HepG2 (cell line): ENCODE measurements around the gene SRXN1. TPM values are rescaled to one million over a fixed set of nuclear protein-coding genes. Genes with fewer than 3 reads are reported as not detected.

Source experiments
- EP300 ChIP-seq, 3 experiments: sonication (generic) in 1 of 3; formaldehyde crosslinking in 1 of 3; IDR thresholded peaks; 2 replicates each; pipeline versions ENCODE4 v1.5.1 to v1.6.1; 2011 to 2020; ENCODE audit warnings: low read depth in 2 of 3, low read length in 2 of 3, borderline replicate concordance in 1 of 3, improper control_type of control experiment in 1 of 3, mild to moderate bottlenecking in 1 of 3, missing genetic modification reagents in 1 of 3, moderate library complexity in 1 of 3
- KLF11 ChIP-seq: IDR thresholded peaks from 2 replicates; pipeline ENCODE4 v1.6.1; 2016; ENCODE audit warnings: missing compliant biosample characterization
- MTERF4 ChIP-seq: sonication (generic); formaldehyde crosslinking; IDR thresholded peaks from 2 replicates; pipeline ENCODE4 v1.8.0; 2023; ENCODE audit warnings: mild to moderate bottlenecking, missing genetic modification reagents
- PHF8 ChIP-seq: sonication (generic); formaldehyde crosslinking; IDR thresholded peaks from 2 replicates; pipeline ENCODE4 v1.5.0; 2020; ENCODE audit warnings: missing genetic modification reagents
- SKIL ChIP-seq: sonication (generic); formaldehyde crosslinking; IDR thresholded peaks from 2 replicates; pipeline ENCODE4 v1.8.0; 2022; ENCODE audit warnings: missing genetic modification reagents, mild to moderate bottlenecking, moderate library complexity, borderline replicate concordance
- TFAP4 ChIP-seq: sonication (generic); IDR thresholded peaks from 2 replicates; pipeline ENCODE4 v1.6.1; 2016; ENCODE audit warnings: low read depth, borderline replicate concordance
- TRIM22 ChIP-seq: fragments of 450-650 bp; IDR thresholded peaks from 2 replicates; pipeline ENCODE4 v1.6.1; 2017
- ZBTB38 ChIP-seq: sonication (generic); formaldehyde crosslinking; IDR thresholded peaks from 2 replicates; pipeline ENCODE4 v1.5.1; 2020; ENCODE audit warnings: mild to moderate bottlenecking, missing genetic modification reagents
- ZBTB42 ChIP-seq: sonication (generic); formaldehyde crosslinking; IDR thresholded peaks from 2 replicates; pipeline ENCODE4 v1.5.0; 2020; ENCODE audit warnings: mild to moderate bottlenecking, missing genetic modification reagents
- ZEB1 ChIP-seq: IDR thresholded peaks from 2 replicates; pipeline ENCODE4 v1.6.1; 2012; ENCODE audit warnings: mild to moderate bottlenecking, low read depth, inconsistent platforms; ENCODE audit not compliant: insufficient replicate concordance
- ZMAT5 ChIP-seq: sonication (generic); formaldehyde crosslinking; IDR thresholded peaks from 2 replicates; pipeline ENCODE4 v1.5.0; 2020; ENCODE audit warnings: mild to moderate bottlenecking, low read depth, missing genetic modification reagents, borderline replicate concordance
- ZNF24 ChIP-seq: fragments of 450-650 bp; IDR thresholded peaks from 2 replicates; pipeline ENCODE4 v1.6.1; 2017; ENCODE audit warnings: antibody characterized with exemption, mild to moderate bottlenecking
- ZNF253 ChIP-seq: sonication (generic); formaldehyde crosslinking; IDR thresholded peaks from 2 replicates; pipeline ENCODE4 v1.8.0; 2022; ENCODE audit warnings: mild to moderate bottlenecking, missing genetic modification reagents, borderline replicate concordance
- ZNF609 ChIP-seq: sonication (generic); formaldehyde crosslinking; IDR thresholded peaks from 2 replicates; pipeline ENCODE4 v1.4.0; 2020; ENCODE audit warnings: mild to moderate bottlenecking, missing genetic modification reagents, borderline replicate concordance
- polyA plus RNA-seq, 8 experiments: library from polyadenylated mRNA; depleted of rRNA in 3 of 8; stranded (reverse) in 7 of 8; unstranded in 1 of 8; fragments of >200 nt; fragmentation: Illumina TruSeq in 4 of 8; extraction: Trizol in 4 of 8; gene quantifications; 2 replicates each; pipeline versions ENCODE4 v1.2.1 to v1.2.3, GENCODE V29; 2011 to 2016; ENCODE audit warnings: low read depth in 4 of 8, missing spikeins in 1 of 8, mixed read lengths in 1 of 8; ENCODE audit not compliant: insufficient read depth in 1 of 8
- total RNA-seq, 5 experiments: library from RNA; depleted of rRNA; stranded (reverse); fragments of >200 nt; fragmentation: Illumina TruSeq; extraction: Trizol; gene quantifications; 2 replicates each; pipeline ENCODE4 v1.2.3, GENCODE V29; 2016; ENCODE audit warnings: low read depth in 1 of 5

SRXN1 gene
- total and polyA plus RNA-seq, 2 of the 13 experiments (the other 11 are each of a cell fraction or from before 2014, with no cell fraction given), result 29.9 to 87.7 TPM

- peak; percentile 80; the same call in 1 of the 2 replicates for TF ChIP-seq MTERF4
- no peak for TF ChIP-seq ZNF24
- TF ChIP-seq SKIL (CRISPR knock-in tag), result peak; percentile 67; the same call in 1 of the 2 replicates
- TF ChIP-seq ZEB1, result no peak
- TF ChIP-seq KLF11 (CRISPR knock-in tag), result peak; percentile 69; the same call in 1 of the 2 replicates
- TF ChIP-seq PHF8 (CRISPR knock-in tag), result peak; percentile 51; the same call in 1 of the 2 replicates
- TF ChIP-seq TFAP4, result peak; percentile 95
- peak; percentile 83; the same call in 1 of the 2 replicates for TF ChIP-seq ZBTB38 (CRISPR knock-in tag)
- no peak for TF ChIP-seq ZNF253
- TF ChIP-seq EP300 (IDR thresholded peaks at IDR 0.05; ENCODE audit: low read depth in 2 of 2, low read length in 2 of 2), result peak; percentile 32 to 53; a peak in 2 of 4 replicates
- TF ChIP-seq EP300 (CRISPR knock-in tag; IDR thresholded peaks at IDR 0.05; ENCODE audit: borderline replicate concordance), result 0 out of 2 replicates have a peak, but pooled peaks have one; percentile 45
- TF ChIP-seq ZBTB42 (CRISPR knock-in tag), result peak; percentile 77; the same call in 1 of the 2 replicates
- no peak for TF ChIP-seq ZMAT5 (CRISPR knock-in tag)
- TF ChIP-seq TRIM22, result no peak
- TF ChIP-seq ZNF609 (CRISPR knock-in tag), result peak; percentile 74; the same call in 1 of the 2 replicates
These were observed 7.5 kb downstream of the SRXN1 start (continued) for GRCh38 chr20:645318-646106.
